Inferior parietal cortex (tissue), 1 donor: Measurements from ENCODE around the gene SRPK3.

Source experiments
- DNase-seq: peaks from one replicate; pipeline ENCODE4 v3.0.0-alpha.2; 2016; ENCODE audit errors: extremely low spot score

SRPK3 gene

DNA sequence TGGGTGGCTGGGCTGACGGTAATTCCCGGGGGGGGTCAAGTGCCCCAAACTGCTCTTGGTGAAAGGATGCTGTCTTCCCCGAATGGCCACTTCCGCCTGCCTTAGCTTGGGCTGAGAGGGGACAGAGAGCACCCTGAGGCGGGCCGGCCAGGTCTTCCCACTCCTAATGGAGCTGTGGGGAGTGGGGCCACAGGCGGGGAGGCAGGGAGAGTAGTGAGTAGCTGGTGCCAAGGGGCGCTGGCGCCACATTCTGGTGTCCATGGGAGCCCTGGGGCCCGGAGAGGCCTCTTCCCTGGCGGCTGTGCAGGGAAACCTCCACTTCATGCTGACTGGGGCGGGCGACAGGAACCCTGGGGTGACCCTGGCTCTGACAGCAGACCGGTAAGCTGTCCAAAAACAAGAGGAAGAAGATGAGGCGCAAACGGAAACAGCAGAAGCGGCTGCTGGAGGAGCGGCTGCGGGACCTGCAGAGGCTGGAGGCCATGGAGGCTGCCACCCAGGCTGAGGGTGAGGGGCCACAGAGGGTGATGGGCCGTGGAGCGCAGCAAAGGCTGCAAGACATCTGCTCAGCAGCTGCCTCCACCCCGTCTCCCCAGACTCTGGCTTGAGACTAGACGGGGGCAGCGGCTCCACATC, 2.7 kb downstream of the SRPK3 start:
- DNase-seq, result no peak

DNA sequence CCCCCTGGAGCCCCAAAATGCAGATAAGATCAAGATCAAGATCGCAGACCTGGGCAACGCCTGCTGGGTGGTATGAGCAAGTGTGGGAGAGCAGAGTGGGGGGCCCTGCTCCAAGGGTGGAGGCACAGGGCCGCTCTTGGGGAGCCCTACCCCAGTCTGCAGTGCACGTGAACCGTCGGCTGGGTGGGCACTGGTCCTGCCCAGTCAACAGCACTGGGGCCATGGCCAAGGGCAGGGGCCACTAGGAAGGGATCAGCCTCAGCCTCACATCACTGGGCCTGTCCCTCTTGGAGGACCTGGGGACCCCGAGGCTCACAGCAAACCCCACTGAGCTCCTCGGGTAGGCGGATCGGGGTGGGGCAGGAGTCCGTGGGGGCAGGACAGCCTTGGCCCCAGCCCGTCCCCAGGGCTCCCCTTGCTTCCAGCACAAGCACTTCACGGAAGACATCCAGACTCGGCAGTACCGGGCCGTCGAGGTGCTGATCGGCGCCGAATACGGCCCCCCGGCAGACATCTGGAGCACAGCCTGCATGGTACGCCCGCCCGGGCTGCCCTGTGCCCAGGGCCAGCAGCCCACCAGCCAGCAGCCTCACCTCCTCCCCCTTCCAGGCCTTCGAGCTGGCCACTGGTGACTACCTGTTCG, 3.6 kb downstream of the SRPK3 start:
- no peak for DNase-seq

DNA sequence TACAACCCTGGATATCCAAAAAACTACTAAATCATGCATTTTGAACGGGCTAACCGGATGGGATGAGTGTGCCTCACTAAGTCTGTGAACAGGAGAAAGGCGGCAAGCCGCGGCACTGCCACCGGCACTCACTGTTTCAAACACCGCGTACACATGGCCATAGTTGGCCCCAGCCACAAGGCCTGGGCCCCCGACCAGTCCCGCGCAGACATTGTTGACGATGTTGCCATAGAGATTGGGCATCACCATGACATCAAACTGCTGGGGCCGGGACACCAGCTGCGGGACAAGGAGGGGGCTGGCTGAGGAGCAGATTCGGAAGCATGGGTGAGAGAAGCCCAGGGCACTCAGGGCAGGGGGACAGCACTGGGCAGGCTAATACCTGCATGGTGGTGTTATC, 5.8 kb downstream of the SRPK3 start:
- DNase-seq, result no peak

DNA sequence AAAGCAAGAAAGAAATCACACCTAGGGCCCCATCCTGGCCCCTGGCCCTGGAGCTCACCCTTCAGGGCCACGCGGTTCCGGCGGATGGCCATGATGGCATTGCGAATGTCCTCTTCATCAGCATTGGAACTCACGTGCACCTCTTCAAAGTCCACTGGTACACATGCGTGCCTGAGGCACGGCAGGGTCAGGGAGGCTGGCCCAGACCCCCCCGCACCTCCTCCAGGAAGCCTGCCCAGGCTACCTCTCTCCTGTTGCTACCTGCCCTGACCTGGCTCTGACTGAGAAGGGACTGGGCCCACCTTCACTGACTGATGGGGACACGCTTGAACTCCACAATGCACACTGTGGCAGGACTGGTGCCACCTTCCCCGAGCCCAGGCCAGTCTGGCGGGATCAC, 8.8 kb downstream of the SRPK3 start:
- DNase-seq, result no peak

DNA sequence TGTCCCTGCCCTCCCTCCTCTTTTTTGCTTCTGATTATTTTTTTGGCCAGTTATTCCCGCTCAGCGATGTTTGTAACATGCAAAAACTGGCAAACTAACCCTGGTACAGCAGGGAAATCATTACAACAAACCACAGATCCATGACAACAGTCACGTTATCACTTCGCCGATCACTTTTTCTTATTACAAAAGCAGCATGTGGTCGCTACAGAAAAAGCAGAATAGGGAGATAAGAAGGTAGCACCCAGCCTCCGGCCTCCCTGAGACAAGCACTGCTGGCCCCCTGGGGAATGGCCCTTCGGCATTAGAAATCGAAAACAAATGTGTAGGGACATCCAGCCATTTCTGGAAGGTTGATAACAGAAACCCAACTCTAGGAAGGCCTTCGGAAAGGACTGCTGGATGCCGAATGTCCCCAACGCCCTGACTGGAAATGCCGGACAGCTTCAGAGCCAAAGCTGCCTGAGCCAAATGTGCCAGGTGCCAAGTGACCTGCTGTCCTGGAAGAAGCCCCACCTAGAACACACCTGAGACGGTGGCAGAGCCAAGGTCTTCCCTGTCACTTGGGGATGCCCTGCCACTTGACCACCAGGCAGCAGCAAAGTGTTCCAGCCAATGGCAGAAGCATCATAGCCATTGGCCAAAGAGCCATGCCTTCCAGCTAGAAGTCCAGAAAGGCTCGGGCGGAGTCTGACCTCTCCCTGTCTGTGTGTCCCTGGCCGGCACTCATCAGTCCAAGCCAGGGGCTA, 10.4 kb downstream of the SRPK3 start:
- DNase-seq, result no peak

DNA sequence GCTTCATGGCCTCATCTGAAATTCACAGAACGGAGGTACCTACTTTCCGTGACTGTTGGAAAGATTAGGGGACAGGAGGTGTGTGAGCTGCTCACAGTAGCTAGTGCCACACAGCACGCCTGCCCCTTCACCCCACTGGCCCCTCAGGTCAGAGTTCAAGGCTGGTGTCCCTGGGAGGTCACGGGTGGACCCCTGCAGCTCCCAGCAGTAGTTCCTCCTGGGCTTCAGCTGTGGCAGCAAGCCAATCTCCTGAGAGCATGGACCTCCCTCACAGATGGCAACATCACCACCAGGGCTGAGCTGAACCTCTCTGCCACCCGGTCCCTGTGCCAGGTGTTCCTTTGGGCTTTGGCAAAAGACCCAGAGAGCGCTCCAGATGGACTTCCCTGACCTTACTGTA, 11.5 kb downstream of the SRPK3 start:
- no peak for DNase-seq

DNA sequence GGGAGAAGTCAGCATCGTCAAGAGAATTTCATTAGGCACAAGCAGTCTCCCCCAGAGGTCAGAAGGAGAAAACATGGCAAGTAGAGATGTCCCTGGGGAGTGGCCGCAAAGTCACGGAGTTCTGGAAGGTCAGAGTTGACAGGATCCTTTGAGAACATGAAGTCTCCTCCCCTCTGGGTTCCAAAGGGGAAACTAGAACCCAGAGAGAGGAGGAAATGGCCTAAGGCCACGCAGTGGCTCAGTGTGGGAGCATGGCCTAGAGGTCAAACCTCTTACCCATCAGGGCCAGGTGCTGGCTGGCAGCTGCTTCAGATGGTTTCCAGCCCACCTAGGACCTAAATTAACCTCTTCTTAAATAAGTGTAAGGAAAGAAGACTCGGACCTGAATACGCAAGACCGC, 12.4 kb downstream of the SRPK3 start:
- DNase-seq, result no peak

DNA sequence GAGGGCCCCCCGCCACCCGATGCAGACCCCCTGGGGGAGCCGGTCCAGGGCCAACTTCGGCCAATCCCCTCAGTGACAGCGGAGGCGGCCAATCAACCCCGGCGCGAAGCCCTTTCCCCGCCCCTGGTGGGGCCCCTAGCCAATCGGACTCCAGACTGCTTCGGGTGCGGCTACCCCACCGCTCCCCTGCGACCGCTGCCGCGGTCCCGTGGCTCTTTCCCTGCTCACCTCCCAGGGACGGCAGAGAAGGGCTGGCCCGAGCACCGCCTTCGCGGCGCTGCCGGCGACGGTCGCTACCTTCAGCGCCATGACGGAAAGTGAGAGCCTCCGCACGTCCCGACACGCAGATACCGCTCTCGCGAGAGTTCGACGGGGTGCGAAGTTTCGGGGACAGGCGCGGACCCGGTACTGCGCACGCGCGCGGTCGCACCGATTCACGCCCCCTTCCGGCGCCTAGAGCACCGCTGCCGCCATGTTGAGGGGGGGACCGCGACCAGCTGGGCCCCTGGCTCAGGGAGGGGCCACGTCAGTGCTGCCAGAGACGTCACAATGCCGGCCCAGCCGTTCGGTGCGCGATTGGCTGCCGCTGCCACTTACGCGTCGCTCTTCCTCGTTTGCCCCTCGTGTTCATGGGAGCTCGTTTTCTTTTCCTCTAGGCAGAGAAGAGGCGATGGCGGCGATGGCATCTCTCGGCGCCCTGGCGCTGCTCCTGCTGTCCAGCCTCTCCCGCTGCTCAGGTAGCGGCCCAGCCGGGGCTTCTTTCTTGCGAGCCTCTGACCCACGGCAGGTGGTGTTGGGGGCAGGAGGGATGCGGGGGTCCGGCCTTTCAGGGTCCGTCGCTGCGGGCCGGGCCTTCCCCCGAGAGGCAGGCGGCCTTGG, 13.4 kb downstream of the SRPK3 start, which contains the start of the genes IDH3G and SSR4:
IDH3G (minus strand) TSS at position 358 of the 879 bp plus-strand sequence; CDS start at position 309, 49 bp downstream.
SSR4 (plus strand) TSS at position 651 of the 879 bp plus-strand sequence; CDS start at position 671, 20 bp downstream.
- DNase-seq, result peak; percentile 91

DNA sequence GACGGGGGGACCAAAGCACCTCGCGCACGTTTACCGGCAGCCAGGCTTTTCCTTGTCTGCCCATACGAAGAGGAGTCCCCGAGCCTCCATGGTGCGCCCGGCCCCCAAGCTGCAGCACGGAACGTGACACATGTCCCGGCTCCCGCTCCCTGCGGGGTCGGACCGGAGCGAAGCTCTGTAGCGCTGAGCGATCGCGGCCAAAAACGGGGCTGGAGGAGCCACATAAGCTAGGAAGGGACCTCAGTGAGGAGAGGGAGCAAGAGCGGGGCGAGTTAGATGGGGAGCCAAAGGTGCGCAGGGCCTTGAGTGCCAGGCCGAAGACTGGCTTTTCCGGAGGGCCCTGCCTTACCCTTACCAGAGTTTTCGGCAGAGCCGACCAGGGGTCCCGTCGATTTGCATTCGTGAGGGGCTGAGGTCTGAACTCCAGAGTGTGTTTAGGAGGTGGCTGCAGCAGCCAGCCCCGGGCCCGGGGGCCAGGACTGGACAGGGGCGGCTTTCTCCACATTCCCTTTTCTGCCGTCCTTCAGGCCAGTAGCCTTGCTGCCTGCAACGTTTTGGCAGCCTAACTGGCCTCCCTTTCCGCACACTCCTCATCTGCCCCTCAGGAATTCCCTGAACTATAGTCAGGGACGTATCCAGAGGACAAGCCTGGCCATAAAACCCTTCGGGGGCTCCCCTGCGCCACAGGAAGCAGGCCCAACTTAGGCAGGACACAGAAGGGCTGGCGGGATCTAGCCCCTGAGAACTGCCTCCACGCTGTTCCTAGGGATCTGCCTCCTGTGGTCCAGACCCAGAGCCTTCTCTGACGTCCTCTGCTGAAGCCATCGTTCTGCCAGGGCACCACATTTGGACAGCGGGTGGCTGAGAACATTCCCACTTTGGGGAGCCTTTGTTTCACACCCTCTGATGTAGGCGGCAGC, 14.3 kb downstream of the SRPK3 start:
- DNase-seq, result no peak

DNA sequence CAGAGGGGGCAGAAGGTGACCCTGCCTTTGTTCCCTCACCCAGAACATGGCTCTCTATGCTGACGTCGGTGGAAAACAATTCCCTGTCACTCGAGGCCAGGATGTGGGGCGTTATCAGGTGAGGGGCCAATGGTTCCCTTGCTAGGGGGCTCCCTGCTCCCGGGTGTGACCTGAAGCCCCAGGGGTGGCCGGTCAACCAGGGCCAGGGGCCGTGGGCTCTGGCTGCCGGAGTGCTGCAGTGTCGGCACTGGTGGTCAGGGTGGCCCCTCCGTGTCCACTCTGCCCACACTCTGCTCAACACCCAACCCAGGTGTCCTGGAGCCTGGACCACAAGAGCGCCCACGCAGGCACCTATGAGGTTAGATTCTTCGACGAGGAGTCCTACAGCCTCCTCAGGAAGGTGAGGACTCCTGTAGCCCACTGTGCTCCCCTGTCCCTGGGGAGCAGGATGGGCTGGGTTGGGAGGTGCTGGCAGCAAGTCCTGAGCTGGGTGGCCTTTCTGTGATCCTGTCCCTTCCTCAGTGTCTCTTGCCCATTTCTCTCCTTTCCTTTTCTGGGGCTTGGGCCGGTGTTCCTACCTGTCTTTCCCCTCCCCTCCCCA, 16.7 kb downstream of the SRPK3 start:
- DNase-seq, result no peak

DNA sequence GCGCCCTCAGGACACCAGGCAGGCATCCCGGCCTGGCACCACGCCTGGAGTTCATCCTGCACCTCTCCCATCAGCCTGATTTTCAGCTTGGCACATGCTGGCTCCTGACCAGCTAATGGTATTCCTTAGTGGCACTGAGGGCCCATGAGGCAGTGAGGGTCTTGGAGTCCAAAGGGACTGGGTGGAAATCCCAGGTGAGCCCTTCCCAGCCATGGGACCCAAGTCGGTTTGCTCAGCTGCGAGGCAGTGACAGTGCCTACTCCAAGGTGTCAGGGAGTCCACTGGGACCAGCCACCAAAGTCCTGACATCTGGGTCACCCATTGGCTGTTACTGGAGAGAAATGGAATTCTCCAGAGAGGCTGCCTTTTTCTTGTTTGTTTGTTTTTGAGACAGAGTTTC, 18.5 kb downstream of the SRPK3 start:
- no peak for DNase-seq

DNA sequence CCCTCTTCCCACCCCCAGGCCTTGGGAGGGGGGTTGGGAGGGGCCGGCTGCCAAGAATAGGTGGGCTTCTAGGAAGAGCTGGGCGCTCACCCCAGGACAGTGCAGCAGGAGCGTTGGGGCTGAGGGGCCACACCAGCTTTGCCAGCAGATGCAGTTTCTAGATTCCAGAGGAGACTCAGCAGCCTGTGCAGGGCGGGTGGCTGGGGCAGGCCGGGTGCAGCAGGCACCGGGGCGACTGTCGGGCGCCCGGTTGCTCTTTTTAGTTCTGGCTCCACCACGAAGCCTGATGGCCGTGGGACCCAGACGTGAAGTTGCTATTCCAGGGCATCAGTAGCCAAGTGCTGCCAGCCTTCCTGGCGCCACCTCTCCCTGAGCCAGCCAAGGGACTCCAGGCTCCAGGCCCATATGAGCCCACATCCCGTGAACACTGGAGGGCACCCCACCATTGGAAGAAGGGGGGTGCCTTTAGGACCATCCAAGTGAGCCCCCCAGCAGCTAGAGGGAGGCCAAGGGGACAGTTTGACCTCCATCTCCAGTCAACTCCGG, 19.4 kb downstream of the SRPK3 start:
- DNase-seq, result no peak

DNA sequence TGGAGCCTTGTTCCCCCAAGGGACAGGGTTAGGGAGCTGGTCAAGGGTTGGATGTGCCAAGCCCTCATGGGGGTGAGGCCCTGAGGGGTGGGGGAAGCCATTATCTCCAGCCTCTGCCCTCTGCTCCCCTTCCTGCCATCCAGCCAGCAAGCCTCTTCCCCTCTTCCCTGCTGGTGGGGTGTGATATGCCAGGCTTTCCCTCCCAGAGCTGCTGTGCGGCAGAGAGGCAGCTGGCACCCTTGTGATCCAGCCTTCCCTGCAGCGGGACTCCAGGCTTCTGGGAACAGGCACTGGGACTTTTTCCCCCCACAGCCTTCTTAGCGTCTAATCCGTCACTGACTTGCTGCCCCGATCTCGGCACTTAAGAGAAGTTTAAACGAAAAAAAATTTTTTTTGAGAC, 19.9 kb downstream of the SRPK3 start:
- no peak for DNase-seq

DNA sequence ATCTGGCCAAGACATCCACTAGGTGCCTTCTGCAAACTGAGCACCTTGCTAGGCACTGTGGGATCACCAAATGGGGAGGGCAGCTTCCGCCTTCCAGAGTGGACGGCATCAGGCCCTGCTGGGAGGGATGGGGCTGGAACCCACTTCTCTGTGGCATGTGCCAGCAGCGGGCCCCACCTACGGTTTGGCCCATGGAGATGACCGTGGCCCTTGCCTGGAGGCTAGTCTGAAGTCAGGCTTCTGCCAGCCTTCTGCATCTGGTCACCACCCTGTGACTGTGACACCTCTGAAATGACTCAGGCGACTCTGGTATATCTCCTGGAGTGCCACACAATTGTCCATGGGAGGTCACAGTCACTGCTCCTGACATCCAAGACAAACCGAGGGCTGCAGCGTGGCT, 20.8 kb downstream of the SRPK3 start:
- DNase-seq, result no peak

DNA sequence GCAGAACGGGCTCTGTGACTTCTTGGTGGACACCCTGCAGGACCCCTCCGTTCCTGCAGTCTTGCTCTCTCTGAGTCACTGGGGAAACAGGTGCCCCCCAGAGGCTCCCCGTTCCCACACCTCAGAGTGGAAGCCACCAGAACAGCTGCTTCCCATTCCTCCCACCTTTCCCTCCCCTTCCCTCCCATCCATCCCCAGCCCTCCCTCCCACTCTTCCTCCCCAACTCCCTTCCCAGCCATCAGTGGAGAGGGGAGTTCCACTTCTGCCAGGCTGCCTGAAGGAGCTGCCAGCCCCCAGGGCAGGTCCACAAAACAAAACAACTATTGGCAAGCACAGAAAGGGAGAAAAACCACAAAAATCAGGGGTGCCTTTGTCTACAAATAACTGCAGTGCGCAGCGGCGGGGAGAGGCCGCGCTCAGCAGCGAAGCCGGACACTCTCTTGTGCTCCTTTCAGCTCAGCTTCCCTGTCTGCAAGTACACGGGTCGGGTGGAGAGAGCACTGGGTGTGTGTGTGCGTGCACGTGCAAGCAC, 21.7 kb downstream of the SRPK3 start:
- no peak for DNase-seq

DNA sequence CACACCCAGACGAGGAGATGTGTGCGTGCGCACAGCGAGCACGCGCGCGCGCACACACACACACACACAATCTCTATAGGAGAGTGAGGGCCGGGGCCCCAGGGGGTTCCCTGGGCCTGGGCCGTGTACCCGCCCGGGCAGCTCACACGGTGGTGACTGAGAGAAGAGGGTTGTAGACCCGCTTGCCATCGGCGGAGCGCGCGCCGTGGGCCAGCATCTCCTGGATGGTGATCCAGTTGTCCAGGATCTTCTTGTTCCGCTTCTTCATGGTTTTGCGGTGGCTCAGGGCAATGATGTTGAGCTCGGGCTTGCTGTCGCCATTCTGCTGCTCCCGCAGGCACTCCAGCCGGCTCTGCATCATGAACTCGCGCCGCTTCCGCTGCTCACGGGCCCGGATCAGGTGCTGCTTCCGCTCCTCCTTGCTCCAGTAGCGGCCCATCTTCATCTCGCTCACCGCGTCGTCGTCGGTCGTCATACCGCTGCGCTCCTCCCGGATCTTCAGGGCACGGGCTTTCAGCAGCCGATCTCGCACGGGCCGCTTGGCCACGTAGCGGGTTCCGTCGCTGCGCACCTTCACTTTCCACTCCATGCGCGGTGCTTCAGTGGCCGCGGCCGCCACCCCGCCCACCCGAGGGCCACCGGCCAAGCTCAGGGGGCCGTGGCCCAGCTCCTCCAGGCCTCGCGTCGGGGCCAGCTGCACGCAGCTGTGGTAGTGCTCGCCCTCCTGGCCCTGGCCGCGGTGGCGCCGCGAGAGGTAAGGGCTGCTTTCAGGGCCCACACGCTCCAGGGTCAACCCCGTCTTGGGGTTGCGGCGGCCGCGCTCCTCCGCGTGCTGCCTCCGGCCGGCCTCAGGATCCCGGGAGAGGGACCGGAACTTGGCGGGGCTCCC, 22.6 kb downstream of the SRPK3 start:
- DNase-seq, result no peak

DNA sequence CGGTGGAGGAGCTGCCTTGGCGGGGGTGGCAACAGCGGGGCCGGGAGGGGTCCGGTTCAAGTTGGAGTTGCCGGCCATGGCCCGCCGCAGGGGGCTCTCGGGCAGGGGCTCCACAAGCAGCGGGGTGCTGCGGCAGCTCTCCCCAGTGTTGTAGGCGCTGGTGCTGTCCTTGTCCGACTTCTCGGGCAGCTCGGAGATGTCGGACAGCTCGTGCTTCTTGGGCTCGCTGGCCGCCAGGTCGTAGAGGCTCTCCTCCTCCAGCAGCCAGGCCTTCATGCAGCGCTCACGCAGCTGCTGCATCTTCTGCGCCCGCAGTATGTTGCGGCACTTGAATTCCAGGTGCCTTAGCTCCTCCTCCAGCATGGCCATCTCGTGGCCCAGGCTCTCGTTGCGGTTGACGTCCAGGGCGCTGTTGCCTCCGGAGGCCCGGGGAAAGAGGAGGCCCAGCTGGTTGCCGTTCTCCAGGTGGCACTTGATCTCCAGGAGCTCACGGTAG, 23.3 kb downstream of the SRPK3 start:
- no peak for DNase-seq

DNA sequence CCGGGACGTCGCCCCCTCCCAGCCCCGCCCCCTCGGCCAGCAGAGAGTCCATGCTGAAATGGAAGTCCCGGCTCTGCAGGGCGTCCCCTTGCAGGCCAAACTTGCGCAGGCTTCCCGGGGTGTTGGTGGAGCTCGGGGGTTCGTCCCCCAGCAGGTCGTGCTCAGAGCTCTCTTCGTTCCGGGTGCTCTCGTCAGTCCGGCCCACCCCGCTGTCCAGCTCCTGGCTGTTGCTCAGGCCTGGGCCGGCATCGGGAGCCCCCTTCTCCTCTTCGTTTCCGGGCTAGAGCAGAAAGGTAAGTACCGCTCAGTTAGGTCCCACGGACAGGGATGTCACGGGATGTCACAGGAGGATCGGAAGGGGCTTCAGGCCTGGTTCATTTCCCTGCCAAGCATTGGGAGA, 23.8 kb downstream of the SRPK3 start:
- no peak for DNase-seq

DNA sequence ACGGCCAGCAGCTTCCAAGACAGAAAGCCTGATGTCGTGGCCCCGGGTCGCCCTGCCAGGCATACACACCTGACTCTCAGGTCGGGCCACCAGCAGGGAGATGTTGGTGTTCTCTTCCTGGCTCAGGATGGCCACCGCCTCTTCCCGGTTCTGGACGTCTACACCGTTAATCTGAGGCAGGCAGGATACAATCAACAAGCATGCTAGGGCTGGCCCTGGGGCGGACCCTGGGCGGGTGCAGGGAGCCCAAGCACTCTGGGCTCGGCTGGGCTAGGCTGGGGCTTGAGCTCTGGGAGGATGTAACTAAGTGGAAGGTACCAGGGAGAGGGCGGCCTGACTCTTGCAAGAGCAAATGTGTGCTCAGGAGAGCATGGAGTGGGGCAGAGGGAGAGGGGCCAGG, 24.6 kb downstream of the SRPK3 start:
- DNase-seq, result no peak
